Activated CD4-positive, alpha-beta memory T cell treated with anti-CD3 and anti-CD28 coated beads for 36 hours (primary cell): ENCODE measurements around the gene E2F3. TPM values are rescaled to one million over a fixed set of nuclear protein-coding genes. Genes with fewer than 3 reads are reported as not detected.
"Not testable (repeated sequence)": the region's sequence is repeated elsewhere in the genome, so short reads cannot be mapped to it uniquely, and the experiment has no call there.

Experiments used
- CTCF ChIA-PET: fragments of 350-600 bp; sonication (Branson Sonifier 250); formaldehyde crosslinking; loops from one replicate; lab custom pipeline; 2021; ENCODE audit warnings: antibody characterized with exemption, inconsistent platforms; lab: Charles Lee
- POLR2A ChIA-PET: fragments of 350-600 bp; sonication (Branson Sonifier 250); formaldehyde crosslinking; loops from one replicate; lab custom pipeline; 2021; ENCODE audit warnings: antibody characterized with exemption; lab: Charles Lee
- DNase-seq: peaks from one replicate; pipeline ENCODE4 v3.0.0-alpha.2; 2020
- H3K27ac Mint-ChIP-seq: one replicate; pipeline ENCODE4 v1.8.0; 2021; ENCODE audit warnings: mixed read lengths
- H3K27me3 Mint-ChIP-seq: one replicate; pipeline ENCODE4 v1.8.0; 2021; ENCODE audit warnings: mixed read lengths
- H3K36me3 Mint-ChIP-seq: one replicate; pipeline ENCODE4 v1.8.0; 2021; ENCODE audit warnings: mixed read lengths
- H3K4me1 Mint-ChIP-seq: one replicate; pipeline ENCODE4 v1.8.0; 2021; ENCODE audit warnings: low read depth, mixed read lengths
- H3K4me3 Mint-ChIP-seq: one replicate; pipeline ENCODE4 v1.8.0; 2021; ENCODE audit warnings: mild to moderate bottlenecking, mixed read lengths
- H3K9me3 Mint-ChIP-seq: one replicate; pipeline ENCODE4 v1.8.0; 2021; ENCODE audit warnings: mixed read lengths
- intact Hi-C: fragments of 100-400 bp; cut with micrococcal nuclease; formaldehyde crosslinking; loops from one replicate; pipeline ENCODE4 v1.15.1; 2023
- total RNA-seq, 2 experiments: library from RNA; stranded (reverse); gene quantifications; one replicate each; pipeline ENCODE4 v1.2.3, GENCODE V29; 2021

E2F3 gene
- total RNA-seq, 2 experiments from 2014 or later, result 17.9 to 18.2 TPM

DNA sequence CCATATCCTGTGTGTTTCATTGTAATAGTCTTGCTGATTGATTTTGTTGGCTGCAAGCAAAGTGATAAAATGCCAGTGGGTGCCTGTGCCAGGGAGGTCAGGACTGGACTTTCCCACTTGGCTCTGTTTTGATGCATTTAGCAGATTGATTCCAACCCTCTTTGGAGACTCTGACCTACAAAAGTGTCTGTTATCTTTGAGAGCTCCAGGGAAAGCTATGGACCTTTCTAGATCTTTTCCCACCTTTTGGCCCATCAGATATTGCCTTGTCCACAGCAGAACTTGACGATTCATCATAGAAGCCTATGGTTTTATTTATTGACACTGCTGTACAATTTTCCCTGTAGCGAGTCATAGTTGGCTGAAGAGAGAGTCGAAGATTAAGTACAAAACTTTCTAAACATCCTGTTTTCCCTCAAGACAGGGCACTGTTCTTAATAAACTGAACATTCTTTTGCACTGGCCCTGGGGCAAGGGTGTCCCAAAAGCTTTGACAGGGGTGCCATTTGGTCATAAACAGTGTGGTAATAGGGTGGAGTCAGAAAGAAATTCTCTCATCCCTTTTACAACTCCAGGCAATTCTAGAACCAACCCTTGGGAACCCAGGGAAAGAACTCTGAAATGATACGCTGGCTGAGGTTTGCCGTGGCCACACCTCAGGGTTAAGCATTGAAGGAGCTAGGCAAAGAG is 53.7 kb downstream of the E2F3 start:
- Mint-ChIP-seq H3K4me1 (peaks cover 21% of the 10 kb centered on the region), H3K27ac (no peak overlapping the region)

GRCh38 chr6:20458027-20458894 is 56.6 kb downstream of the E2F3 start:
- H3K36me3 Mint-ChIP-seq, result peaks cover 15% of the 10 kb centered on the region
- CTCF ChIA-PET, result interaction anchor here (1.0 kb wide), 1 partner anchor 54 kb away, joined by 3 read pairs; no protein-coding TSS in a partner anchor
- no peak overlapping the region for H3K4me3 Mint-ChIP-seq
- no peaks in the 10 kb centered on the region for H3K27me3 Mint-ChIP-seq
- H3K4me1 Mint-ChIP-seq, result peaks cover 14% of the 10 kb centered on the region
- no peak overlapping the region for H3K27ac Mint-ChIP-seq
- no peak for DNase-seq
- POLR2A ChIA-PET, result no interaction called here
- H3K9me3 Mint-ChIP-seq, result no peaks in the 10 kb centered on the region
- intact Hi-C loops, result no loop called here

More for the DNA sequence above, 53.7 kb downstream of the E2F3 start:
- Mint-ChIP-seq H3K4me3 (no peak overlapping the region), H3K9me3 (no peaks in the 10 kb centered on the region), H3K36me3 (peaks cover 13% of the 10 kb centered on the region), H3K27me3 (no peaks in the 10 kb centered on the region)
- ChIA-PET POLR2A (interaction anchor here (0.6 kb wide), 1 partner anchor 253 kb away, joined by 3 read pairs; no protein-coding TSS in a partner anchor), CTCF (no interaction called here)
- no peak for DNase-seq
- intact Hi-C loops, result no loop called here

- POLR2A ChIA-PET, result no interaction called here
- intact Hi-C loops, result no loop called here
These were observed 58.0 kb downstream of the E2F3 start for GRCh38 chr6:20459682-20460081.

GRCh38 chr6:20461576-20461975 is 59.9 kb downstream of the E2F3 start:
- ChIA-PET POLR2A (no interaction called here), CTCF (no interaction called here)
- no peak overlapping the region for H3K4me3 Mint-ChIP-seq
- intact Hi-C loops, result no loop called here
- no peaks in the 10 kb centered on the region for H3K27me3 Mint-ChIP-seq
- H3K27ac Mint-ChIP-seq, result no peak overlapping the region
- peaks cover 5% of the 10 kb centered on the region for H3K4me1 Mint-ChIP-seq
- no peak for DNase-seq
- peaks cover 24% of the 10 kb centered on the region for H3K36me3 Mint-ChIP-seq
- H3K9me3 Mint-ChIP-seq, result no peaks in the 10 kb centered on the region

More at GRCh38 chr6:20459682-20460081, 58.0 kb downstream of the E2F3 start:
- peaks cover 14% of the 10 kb centered on the region for H3K36me3 Mint-ChIP-seq
- H3K4me3 Mint-ChIP-seq, result no peak overlapping the region
- no peak overlapping the region for H3K27ac Mint-ChIP-seq
- H3K4me1 Mint-ChIP-seq, result peaks cover 8% of the 10 kb centered on the region
- DNase-seq, result no peak
- no peaks in the 10 kb centered on the region for H3K9me3 Mint-ChIP-seq
- H3K27me3 Mint-ChIP-seq, result no peaks in the 10 kb centered on the region
- CTCF ChIA-PET, result interaction anchor here (1.0 kb wide), 1 partner anchor 55 kb away, joined by 3 read pairs; no protein-coding TSS in a partner anchor

GRCh38 chr6:20463396-20463795 is 61.7 kb downstream of the E2F3 start:
- Mint-ChIP-seq H3K27ac (no peak overlapping the region), H3K36me3 (peaks cover 19% of the 10 kb centered on the region), H3K9me3 (no peaks in the 10 kb centered on the region), H3K27me3 (no peaks in the 10 kb centered on the region), H3K4me1 (peaks cover 19% of the 10 kb centered on the region), H3K4me3 (no peak overlapping the region)
- intact Hi-C loops, result no loop called here
- ChIA-PET CTCF (interaction anchor here (1.0 kb wide), 1 partner anchor 65 kb away, joined by 3 read pairs; no protein-coding TSS in a partner anchor), POLR2A (no interaction called here)
- no peak for DNase-seq

DNA sequence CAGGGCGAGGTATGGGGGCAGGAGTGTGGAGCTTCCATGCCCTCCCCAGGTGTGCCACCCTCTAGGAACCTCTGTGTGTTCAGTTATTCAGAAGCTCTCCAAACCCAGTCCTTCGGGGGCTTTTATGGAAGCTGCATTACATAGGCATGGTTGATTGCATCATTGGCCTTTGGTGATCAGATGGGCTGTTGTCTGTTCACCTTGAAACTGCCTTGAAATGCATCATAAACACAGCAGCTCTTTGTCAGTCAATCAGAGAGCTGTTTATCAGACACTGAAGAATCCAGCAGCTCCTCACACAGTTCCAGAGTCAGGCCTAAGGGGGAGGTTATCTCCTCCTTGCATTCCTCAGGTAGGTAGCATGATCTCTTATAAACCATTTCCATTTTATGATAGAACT is 62.4 kb downstream of the E2F3 start:
- Mint-ChIP-seq H3K4me1 (peaks cover 19% of the 10 kb centered on the region), H3K27ac (no peak overlapping the region), H3K36me3 (peaks cover 19% of the 10 kb centered on the region), H3K4me3 (no peak overlapping the region), H3K9me3 (no peaks in the 10 kb centered on the region), H3K27me3 (no peaks in the 10 kb centered on the region)
- DNase-seq, result no peak
- POLR2A ChIA-PET, result interaction anchor here (0.6 kb wide), 1 partner anchor 39 kb away, joined by 3 read pairs; no protein-coding TSS in a partner anchor
- CTCF ChIA-PET, result interaction anchor here (0.6 to 1.0 kb wide), 2 partner anchors 64 to 336 kb away, joined by 3 read pairs; no protein-coding TSS in a partner anchor
- intact Hi-C loops, result no loop called here

GRCh38 chr6:20464847-20465246 is 63.2 kb downstream of the E2F3 start:
- ChIA-PET POLR2A (no interaction called here), CTCF (no interaction called here)
- intact Hi-C loops, result no loop called here
- Mint-ChIP-seq H3K36me3 (peaks cover 19% of the 10 kb centered on the region), H3K27ac (no peak overlapping the region), H3K4me1 (peaks cover 19% of the 10 kb centered on the region), H3K27me3 (no peaks in the 10 kb centered on the region), H3K9me3 (no peaks in the 10 kb centered on the region), H3K4me3 (no peak overlapping the region)
- DNase-seq, result no peak

- H3K27me3 Mint-ChIP-seq, H3K9me3 Mint-ChIP-seq, H3K4me3 Mint-ChIP-seq, H3K27ac Mint-ChIP-seq, POLR2A ChIA-PET, DNase-seq, intact Hi-C loops, CTCF ChIA-PET: not testable (repeated sequence)
- H3K36me3 Mint-ChIP-seq, result peaks cover 17% of the 10 kb centered on the region
- peaks cover 19% of the 10 kb centered on the region for H3K4me1 Mint-ChIP-seq
These were observed 63.9 kb downstream of the E2F3 start for GRCh38 chr6:20465616-20466015.

- H3K4me3 Mint-ChIP-seq, result no peak overlapping the region
- H3K9me3 Mint-ChIP-seq, result no peaks in the 10 kb centered on the region
- intact Hi-C loops, result no loop called here
- H3K36me3 Mint-ChIP-seq, result peaks cover 15% of the 10 kb centered on the region
- no peak for DNase-seq
- POLR2A ChIA-PET, result no interaction called here
- no peaks in the 10 kb centered on the region for H3K27me3 Mint-ChIP-seq
- CTCF ChIA-PET, result interaction anchor here (1.5 kb wide), 1 partner anchor 63 kb away, joined by 9 read pairs; no protein-coding TSS in a partner anchor
- no peak overlapping the region for H3K27ac Mint-ChIP-seq
- peaks cover 19% of the 10 kb centered on the region for H3K4me1 Mint-ChIP-seq
These were observed 65.8 kb downstream of the E2F3 start for GRCh38 chr6:20467437-20467836.

DNA sequence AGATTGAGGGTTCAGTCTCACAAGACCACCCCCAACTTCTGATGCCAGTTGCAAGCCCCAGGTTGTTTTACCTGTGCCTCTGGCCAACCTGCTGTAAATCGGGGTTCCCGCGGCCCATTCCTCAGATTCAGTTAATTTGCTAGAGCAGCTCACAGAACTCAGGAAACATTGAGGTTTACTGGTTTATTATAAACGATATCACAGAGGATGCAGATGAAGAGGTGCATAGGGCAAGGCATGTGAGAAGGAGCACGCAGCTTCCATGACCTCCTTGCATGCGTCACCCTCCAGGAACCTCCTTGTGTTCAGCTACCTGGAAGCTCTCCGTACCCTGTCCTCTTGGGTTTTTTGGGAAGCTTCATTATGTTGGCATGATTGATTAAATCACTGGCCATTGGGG is 66.5 kb downstream of the E2F3 start:
- ChIA-PET POLR2A (no interaction called here), CTCF (interaction anchor here (0.5 to 1.5 kb wide), 2 partner anchors 64 to 179 kb away, joined by 4 to 9 read pairs; no protein-coding TSS in a partner anchor)
- Mint-ChIP-seq H3K4me1 (peaks cover 20% of the 10 kb centered on the region), H3K4me3 (no peak overlapping the region), H3K36me3 (peaks cover 15% of the 10 kb centered on the region), H3K27ac (no peak overlapping the region), H3K27me3 (no peaks in the 10 kb centered on the region), H3K9me3 (no peaks in the 10 kb centered on the region)
- intact Hi-C loops, result no loop called here
- no peak for DNase-seq

GRCh38 chr6:20472748-20473147 is 71.1 kb downstream of the E2F3 start:
- Mint-ChIP-seq H3K36me3 (peaks cover 2% of the 10 kb centered on the region), H3K27ac (no peak overlapping the region), H3K9me3 (no peaks in the 10 kb centered on the region), H3K4me1 (peaks cover 5% of the 10 kb centered on the region), H3K4me3 (no peak overlapping the region), H3K27me3 (no peaks in the 10 kb centered on the region)
- DNase-seq, result no peak
- ChIA-PET CTCF (no interaction called here), POLR2A (no interaction called here)
- intact Hi-C loops, result no loop called here

- Mint-ChIP-seq H3K27me3 (no peaks in the 10 kb centered on the region), H3K4me3 (no peak overlapping the region), H3K4me1 (peaks cover 2% of the 10 kb centered on the region), H3K36me3 (peaks cover 2% of the 10 kb centered on the region), H3K27ac (no peak overlapping the region), H3K9me3 (no peaks in the 10 kb centered on the region)
- ChIA-PET CTCF (no interaction called here), POLR2A (no interaction called here)
- no peak for DNase-seq
- intact Hi-C loops, result no loop called here
These were observed 71.8 kb downstream of the E2F3 start for GRCh38 chr6:20473518-20473917.
